Ishikawa (cell line): ENCODE data around the gene PRKCE.

Experiments
- CEBPB ChIP-seq: IDR thresholded peaks from 2 replicates; pipeline ENCODE4 v1.6.1; 2012
- CREB1 ChIP-seq: IDR thresholded peaks from 2 replicates; pipeline ENCODE4 v1.6.1; 2012; ENCODE audit warnings: low read depth
- EGR1 ChIP-seq: IDR thresholded peaks from 2 replicates; pipeline ENCODE4 v1.6.1; 2012
- EP300 ChIP-seq: IDR thresholded peaks from 2 replicates; pipeline ENCODE4 v1.6.1; 2012; ENCODE audit warnings: borderline replicate concordance
- FOXM1 ChIP-seq: IDR thresholded peaks from 2 replicates; pipeline ENCODE4 v1.6.1; 2012; ENCODE audit warnings: low read depth, borderline replicate concordance
- NFIC ChIP-seq: IDR thresholded peaks from 2 replicates; pipeline ENCODE4 v1.6.1; 2012
- RAD21 ChIP-seq: IDR thresholded peaks from 2 replicates; pipeline ENCODE4 v1.6.1; 2012; ENCODE audit warnings: low read depth
- TAF1 ChIP-seq: IDR thresholded peaks from 2 replicates; pipeline ENCODE4 v1.6.1; 2012; ENCODE audit warnings: low read depth, mild to moderate bottlenecking
- TCF12 ChIP-seq: IDR thresholded peaks from 2 replicates; pipeline ENCODE4 v1.6.1; 2012; ENCODE audit warnings: low read depth
- TEAD4 ChIP-seq: IDR thresholded peaks from 2 replicates; pipeline ENCODE4 v1.6.1; 2012
- YY1 ChIP-seq: IDR thresholded peaks from 2 replicates; pipeline ENCODE4 v1.6.1; 2012; ENCODE audit warnings: low read depth
- ZBTB7A ChIP-seq: IDR thresholded peaks from 2 replicates; pipeline ENCODE4 v1.6.1; 2012; ENCODE audit warnings: low read depth
- TF ChIP-seq, protein P1 (sequence below): IDR thresholded peaks from 2 replicates; pipeline ENCODE4 v1.6.1; 2012
- TF ChIP-seq, protein P2 (sequence below): IDR thresholded peaks from 2 replicates; pipeline ENCODE4 v1.6.1; 2012; ENCODE audit warnings: low read depth, mild to moderate bottlenecking
- TF ChIP-seq, protein P3 (sequence below): IDR thresholded peaks from 2 replicates; pipeline ENCODE4 v1.6.1; 2012

PRKCE gene

DNA sequence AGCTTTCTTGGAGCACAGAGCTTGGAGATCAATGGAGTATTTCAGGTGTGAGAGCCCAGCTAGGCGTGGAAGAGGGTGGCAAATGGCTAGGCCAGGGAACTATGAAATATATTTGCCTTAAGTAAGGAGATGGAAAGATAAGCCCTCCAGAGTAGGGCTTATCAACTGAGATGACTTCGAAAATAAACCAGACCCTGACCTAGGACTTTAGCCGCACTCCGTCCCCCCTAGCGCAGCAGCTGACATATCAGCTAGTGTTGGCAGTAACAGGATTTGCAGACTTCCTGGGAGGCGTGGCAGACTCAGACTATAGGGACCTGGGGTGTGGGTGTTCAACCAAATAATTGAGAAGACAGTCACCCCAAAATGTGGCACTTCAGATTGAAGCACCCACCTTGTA lies 518.0 kb downstream of the PRKCE start:
- no peak for TF ChIP-seq FOXM1
- TF ChIP-seq, protein P1, sequence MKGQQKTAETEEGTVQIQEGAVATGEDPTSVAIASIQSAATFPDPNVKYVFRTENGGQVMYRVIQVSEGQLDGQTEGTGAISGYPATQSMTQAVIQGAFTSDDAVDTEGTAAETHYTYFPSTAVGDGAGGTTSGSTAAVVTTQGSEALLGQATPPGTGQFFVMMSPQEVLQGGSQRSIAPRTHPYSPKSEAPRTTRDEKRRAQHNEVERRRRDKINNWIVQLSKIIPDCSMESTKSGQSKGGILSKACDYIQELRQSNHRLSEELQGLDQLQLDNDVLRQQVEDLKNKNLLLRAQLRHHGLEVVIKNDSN: no peak
- TF ChIP-seq RAD21: no peak
- TF ChIP-seq EGR1: no peak
- TF ChIP-seq, protein P2, sequence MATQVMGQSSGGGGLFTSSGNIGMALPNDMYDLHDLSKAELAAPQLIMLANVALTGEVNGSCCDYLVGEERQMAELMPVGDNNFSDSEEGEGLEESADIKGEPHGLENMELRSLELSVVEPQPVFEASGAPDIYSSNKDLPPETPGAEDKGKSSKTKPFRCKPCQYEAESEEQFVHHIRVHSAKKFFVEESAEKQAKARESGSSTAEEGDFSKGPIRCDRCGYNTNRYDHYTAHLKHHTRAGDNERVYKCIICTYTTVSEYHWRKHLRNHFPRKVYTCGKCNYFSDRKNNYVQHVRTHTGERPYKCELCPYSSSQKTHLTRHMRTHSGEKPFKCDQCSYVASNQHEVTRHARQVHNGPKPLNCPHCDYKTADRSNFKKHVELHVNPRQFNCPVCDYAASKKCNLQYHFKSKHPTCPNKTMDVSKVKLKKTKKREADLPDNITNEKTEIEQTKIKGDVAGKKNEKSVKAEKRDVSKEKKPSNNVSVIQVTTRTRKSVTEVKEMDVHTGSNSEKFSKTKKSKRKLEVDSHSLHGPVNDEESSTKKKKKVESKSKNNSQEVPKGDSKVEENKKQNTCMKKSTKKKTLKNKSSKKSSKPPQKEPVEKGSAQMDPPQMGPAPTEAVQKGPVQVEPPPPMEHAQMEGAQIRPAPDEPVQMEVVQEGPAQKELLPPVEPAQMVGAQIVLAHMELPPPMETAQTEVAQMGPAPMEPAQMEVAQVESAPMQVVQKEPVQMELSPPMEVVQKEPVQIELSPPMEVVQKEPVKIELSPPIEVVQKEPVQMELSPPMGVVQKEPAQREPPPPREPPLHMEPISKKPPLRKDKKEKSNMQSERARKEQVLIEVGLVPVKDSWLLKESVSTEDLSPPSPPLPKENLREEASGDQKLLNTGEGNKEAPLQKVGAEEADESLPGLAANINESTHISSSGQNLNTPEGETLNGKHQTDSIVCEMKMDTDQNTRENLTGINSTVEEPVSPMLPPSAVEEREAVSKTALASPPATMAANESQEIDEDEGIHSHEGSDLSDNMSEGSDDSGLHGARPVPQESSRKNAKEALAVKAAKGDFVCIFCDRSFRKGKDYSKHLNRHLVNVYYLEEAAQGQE: no peak
- TF ChIP-seq, protein P3, sequence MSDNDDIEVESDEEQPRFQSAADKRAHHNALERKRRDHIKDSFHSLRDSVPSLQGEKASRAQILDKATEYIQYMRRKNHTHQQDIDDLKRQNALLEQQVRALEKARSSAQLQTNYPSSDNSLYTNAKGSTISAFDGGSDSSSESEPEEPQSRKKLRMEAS: no peak
- no peak for TF ChIP-seq ZBTB7A
- no peak for TF ChIP-seq TCF12
- no peak for TF ChIP-seq TAF1
- TF ChIP-seq YY1: no peak
- no peak for TF ChIP-seq EP300
- TF ChIP-seq TEAD4: no peak
- TF ChIP-seq CEBPB: no peak
- TF ChIP-seq CREB1: no peak
- TF ChIP-seq NFIC: no peak

DNA sequence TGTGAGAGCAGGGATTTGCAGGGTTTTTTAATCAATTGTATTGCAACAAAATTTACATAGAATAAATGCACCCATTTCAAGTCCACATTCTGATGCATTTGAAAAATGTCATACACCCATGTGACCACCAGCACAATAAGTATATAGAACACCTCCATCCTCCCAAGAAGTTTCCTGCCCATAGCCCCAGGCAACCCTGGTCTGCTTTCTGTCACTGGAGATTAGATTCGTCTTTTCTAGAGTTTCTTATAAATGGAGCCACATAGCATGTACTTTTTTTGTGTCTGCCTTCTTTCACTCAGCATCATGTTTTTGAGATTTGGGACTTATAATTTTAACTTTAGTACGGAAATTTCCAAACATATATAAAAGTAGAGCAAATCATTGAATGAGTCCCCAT lies 518.6 kb downstream of the PRKCE start:
- TF ChIP-seq CEBPB: no peak
- no peak for TF ChIP-seq EGR1
- TF ChIP-seq YY1: no peak
- TF ChIP-seq EP300: no peak
- no peak for TF ChIP-seq TEAD4
- no peak for TF ChIP-seq TCF12
- no peak for TF ChIP-seq TAF1
- no peak for TF ChIP-seq RAD21
- TF ChIP-seq NFIC: no peak
- TF ChIP-seq ZBTB7A: no peak
- TF ChIP-seq, protein P1: no peak
- no peak for TF ChIP-seq FOXM1
- TF ChIP-seq CREB1: no peak
- TF ChIP-seq, protein P3: no peak
- TF ChIP-seq, protein P2: no peak

DNA sequence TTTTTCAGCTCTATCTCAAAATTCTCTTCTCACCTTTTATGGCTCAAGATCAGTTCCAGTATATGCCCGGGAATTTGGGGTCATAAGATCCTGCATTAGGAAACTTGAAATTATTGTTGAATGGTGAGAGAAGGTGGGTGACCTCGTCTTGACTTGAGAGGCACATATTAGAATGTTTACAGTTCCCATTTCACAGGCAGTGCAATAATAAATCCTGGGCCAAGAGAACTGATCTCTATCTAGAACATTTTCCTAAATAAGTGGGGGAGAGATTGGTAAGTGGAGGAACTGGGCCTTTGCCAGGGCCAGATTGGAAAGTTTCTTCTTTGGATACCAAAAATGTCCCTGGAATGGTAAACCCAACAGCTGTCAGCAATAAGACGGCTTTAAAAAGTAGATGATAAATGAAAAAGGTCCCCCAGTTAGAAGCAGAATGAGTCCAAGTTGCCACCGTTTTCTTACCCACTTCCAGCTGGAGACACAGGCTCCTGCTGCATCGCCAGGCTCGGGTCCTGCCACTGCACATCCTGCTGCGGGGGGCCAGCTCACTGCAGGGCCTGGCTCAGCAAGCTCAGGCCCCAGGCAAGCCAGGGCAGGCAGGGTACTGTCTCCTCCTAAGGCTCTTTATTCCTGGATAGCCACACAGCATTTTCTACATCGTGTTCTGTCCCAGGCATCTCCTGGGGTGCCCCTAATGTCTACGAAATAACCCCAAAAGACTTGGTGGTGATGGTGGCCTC lies 519.3 kb downstream of the PRKCE start:
- TF ChIP-seq ZBTB7A (no peak), EP300 (no peak), FOXM1 (no peak), CEBPB (no peak)

DNA sequence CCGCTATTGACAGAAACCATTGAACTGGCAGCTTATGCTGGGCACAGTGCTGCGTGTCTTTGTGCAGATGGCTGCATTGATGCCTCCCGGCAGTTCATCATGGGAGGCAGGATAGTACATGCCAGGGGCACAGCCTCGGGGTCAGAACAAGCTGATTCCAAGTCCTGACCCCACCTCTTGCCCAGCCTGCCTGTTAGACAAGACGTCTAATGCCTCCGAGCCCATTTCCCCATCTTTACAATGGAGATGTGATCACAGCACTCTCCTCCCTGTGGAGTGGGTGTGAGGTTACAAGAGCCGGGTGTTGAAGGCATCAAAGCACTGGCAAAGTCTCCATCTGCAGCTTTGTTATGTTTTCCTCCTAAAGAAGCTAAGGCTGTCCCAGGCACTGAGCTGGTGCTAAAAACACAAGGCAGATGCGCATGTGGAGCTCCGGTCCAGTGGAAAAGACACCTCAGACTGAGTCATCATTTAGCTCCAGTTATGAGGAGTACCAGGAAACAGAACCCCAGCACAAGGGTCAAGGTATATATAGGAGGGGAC lies 520.0 kb downstream of the PRKCE start:
- TF ChIP-seq TEAD4: no peak
- no peak for TF ChIP-seq YY1
- no peak for TF ChIP-seq NFIC
- TF ChIP-seq ZBTB7A: no peak
- TF ChIP-seq CEBPB: no peak
- no peak for TF ChIP-seq FOXM1
- TF ChIP-seq, protein P3: no peak
- no peak for TF ChIP-seq RAD21
- TF ChIP-seq CREB1: no peak
- TF ChIP-seq, protein P2: no peak
- TF ChIP-seq EGR1: no peak
- no peak for TF ChIP-seq TAF1
- TF ChIP-seq EP300: no peak
- TF ChIP-seq, protein P1: no peak
- TF ChIP-seq TCF12: no peak
